Heart left ventricle (tissue), 13 donors: ENCODE results near the gene TULP4.

Experiments used
- POLR2A ChIP-seq, 2 donors: fragments of 450-650 bp; IDR thresholded peaks; one replicate each; pipeline ENCODE4 v1.6.1; 2017; ENCODE audit warnings: antibody characterized with exemption in 2 of 2, mild to moderate bottlenecking in 2 of 2, moderate library complexity in 2 of 2
- TF ChIP-seq, protein P1 (sequence below), 12 donors: fragments of 200-600 bp; sonication (generic) in 4 of 12; IDR thresholded peaks; one replicate each; pipeline versions ENCODE4 v1.5.0 to v1.8.0; 2018 to 2022; ENCODE audit warnings: antibody characterized with exemption in 12 of 12, mild to moderate bottlenecking in 5 of 12
- donor health status: ischemic (EF 13 %, LVEDD 7.1; RV severe dilation, severe dysfunction).
- donor health status: DM: no; HTN: yes; CAD: no.
- donor health status: DM: no; HTN: no; CAD: no.
- donor health status: ischemic (EF 25% LVEDD 6.9; RV normal size, moderate dysfunction).
- donor health status: ischemic (EF 25% LVEDD 5.7; RV mildly dilated, moderate dysfunction).
- donor health status: ischemic (EF 35%, LVEDD 5.7; RV mildly dilated, moderate dysfunction).
- donor health status: nonischemic (EF 11% LVEDD 7.7; RV severe dilation, severe dysfunction).
- donor health status: DM: yes; HTN: yes; CAD: no.
- donor health status: PGD.
- donor health status: ischemic (EF 29% LVEDD 5.4; RV normal size, mild dysfunction).
- donor health status: nonischemic (EF 23%, LVEDD 6.1; RV moderate dilation, normal function).

DNA sequence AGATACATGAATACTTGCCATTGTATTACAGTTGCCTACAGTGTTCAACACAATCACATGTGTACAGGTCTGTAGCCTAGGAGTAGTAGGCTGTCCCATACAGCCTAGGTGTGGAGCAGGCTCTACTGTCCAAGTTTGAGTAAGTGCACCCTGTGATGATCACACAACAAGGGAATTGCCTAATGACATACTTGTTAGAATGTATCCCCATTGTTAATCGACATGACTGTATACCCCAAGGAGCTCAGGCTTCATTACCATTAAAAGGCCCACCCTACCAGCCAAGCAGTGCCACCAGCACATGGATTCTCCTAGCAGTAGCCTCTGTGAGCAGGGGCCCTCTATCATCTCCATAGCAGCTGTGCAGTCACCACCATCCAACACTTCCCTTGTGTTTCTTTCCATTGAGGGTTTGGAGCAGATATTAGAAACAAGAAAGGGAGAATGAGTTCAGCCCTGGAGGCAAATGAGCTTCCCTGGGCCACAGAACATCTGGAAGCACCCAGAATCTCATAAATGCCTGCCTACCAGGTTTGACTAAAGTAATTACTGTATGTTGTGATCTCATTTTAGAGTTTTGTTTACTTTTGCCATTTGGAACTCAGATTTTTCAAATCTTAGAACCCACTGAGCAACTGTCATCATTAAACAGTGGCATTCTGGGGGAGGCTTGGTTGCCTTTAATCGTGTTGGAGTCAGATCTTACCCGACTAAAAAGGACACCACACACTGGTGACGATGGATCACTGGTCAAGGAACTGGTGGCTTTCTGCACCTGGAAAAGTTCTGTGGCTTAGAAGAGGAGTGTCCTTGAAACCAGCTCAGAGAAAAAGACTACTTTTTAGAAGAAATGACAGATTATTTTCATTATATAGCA, 104.9 kb downstream of the TULP4 start:
- TF ChIP-seq POLR2A (IDR thresholded peaks at IDR 0.05), result no peak
- TF ChIP-seq, protein P1, sequence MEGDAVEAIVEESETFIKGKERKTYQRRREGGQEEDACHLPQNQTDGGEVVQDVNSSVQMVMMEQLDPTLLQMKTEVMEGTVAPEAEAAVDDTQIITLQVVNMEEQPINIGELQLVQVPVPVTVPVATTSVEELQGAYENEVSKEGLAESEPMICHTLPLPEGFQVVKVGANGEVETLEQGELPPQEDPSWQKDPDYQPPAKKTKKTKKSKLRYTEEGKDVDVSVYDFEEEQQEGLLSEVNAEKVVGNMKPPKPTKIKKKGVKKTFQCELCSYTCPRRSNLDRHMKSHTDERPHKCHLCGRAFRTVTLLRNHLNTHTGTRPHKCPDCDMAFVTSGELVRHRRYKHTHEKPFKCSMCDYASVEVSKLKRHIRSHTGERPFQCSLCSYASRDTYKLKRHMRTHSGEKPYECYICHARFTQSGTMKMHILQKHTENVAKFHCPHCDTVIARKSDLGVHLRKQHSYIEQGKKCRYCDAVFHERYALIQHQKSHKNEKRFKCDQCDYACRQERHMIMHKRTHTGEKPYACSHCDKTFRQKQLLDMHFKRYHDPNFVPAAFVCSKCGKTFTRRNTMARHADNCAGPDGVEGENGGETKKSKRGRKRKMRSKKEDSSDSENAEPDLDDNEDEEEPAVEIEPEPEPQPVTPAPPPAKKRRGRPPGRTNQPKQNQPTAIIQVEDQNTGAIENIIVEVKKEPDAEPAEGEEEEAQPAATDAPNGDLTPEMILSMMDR (IDR thresholded peaks at IDR 0.05), result no peak
